Sigmoid colon (tissue), 7 donors: ENCODE results near the gene TECRL. TPM values are rescaled to one million over a fixed set of nuclear protein-coding genes. Genes with fewer than 3 reads are reported as not detected.

Source experiments
- DNase-seq: peaks from one replicate; pipeline ENCODE4 v3.0.0-alpha.2; 2019
- H3K27ac ChIP-seq, 4 donors: fragments of 200-600 bp; sonication (generic); one replicate each; pipeline ENCODE4 v1.5.1; 2016 to 2019; ENCODE audit warnings: mild to moderate bottlenecking in 1 of 4
- H3K27me3 ChIP-seq, 3 donors: fragments of 200-600 bp; sonication (generic); one replicate each; pipeline ENCODE4 v1.5.1; 2019; ENCODE audit warnings: mild to moderate bottlenecking in 1 of 3
- H3K36me3 ChIP-seq, 4 donors: fragments of 200-600 bp; sonication (generic); one replicate each; pipeline ENCODE4 v1.5.1; 2016 to 2019
- H3K4me1 ChIP-seq, 4 donors: fragments of 200-600 bp; sonication (generic); one replicate each; pipeline ENCODE4 v1.5.1; 2017 to 2019
- H3K4me3 ChIP-seq, 4 donors: fragments of 200-600 bp; sonication (generic); one replicate each; pipeline ENCODE4 v1.5.1; 2017 to 2019; ENCODE audit warnings: mild to moderate bottlenecking in 2 of 4, moderate library complexity in 1 of 4
- H3K9me3 ChIP-seq, 4 donors: fragments of 200-600 bp in 3 of 4; sonication (generic) in 3 of 4; one replicate each; pipeline versions ENCODE4 v1.5.1 to v1.6.1; 2013 to 2019
- CTCF ChIP-seq, 4 experiments: fragments of 450-650 bp in 3 of 4; fragments of 200-600 bp in 1 of 4; IDR thresholded peaks; one replicate each; pipeline ENCODE4 v1.5.1; 2016 to 2019; ENCODE audit warnings: antibody characterized with exemption in 4 of 4, mild to moderate bottlenecking in 3 of 4, moderate library complexity in 2 of 4
- EP300 ChIP-seq, 4 donors: sonication (generic); formaldehyde crosslinking; IDR thresholded peaks; one replicate each; pipeline ENCODE4 v1.6.1; 2017; ENCODE audit warnings: antibody characterized with exemption in 4 of 4
- POLR2A ChIP-seq, 2 donors: fragments of 450-650 bp; IDR thresholded peaks; one replicate each; pipeline ENCODE4 v1.6.1; 2016; ENCODE audit warnings: antibody characterized with exemption in 2 of 2, mild to moderate bottlenecking in 2 of 2, moderate library complexity in 2 of 2
- POLR2AphosphoS5 ChIP-seq, 4 donors: sonication (generic); formaldehyde crosslinking; IDR thresholded peaks; one replicate each; pipeline ENCODE4 v1.6.1; 2017; ENCODE audit warnings: antibody characterized with exemption in 4 of 4
- WGBS, 2 donors: extraction: QIAGEN DNeasy Blood & Tissue Kit; methylation state at CpG; one replicate each; pipeline ENCODE4 v1.1.7; 2013; 5-methylcytosine and 5-hydroxymethylcytosine counted together
- intact Hi-C: fragments of 100-400 bp; cut with DNase I; formaldehyde crosslinking; loops from one replicate; pipeline ENCODE4 v1.15.1; 2023
- polyA plus RNA-seq, 3 donors: library from polyadenylated mRNA; stranded (reverse); fragments of 200-250 nt; gene quantifications; one replicate each; pipeline ENCODE4 v1.2.3, GENCODE V29; 2013
- small RNA-seq, 3 donors: library from RNA; depleted of rRNA; stranded (forward); fragments of <200 nt; gene quantifications; one replicate each; pipeline ENCODE3, GENCODE V24; 2016
- total RNA-seq, 4 donors: library from RNA; depleted of rRNA; stranded (reverse); fragments of >200 nt; gene quantifications; one replicate each; pipeline ENCODE4 v1.1.0, GENCODE V29; 2016
- donor health status: healthy with polysubstance abuse.
- donor health status: Bipolar disorder and iron deficiency.
- donor health status: healthy.

Gene TECRL
- total and polyA plus RNA-seq, 7 donors = under 0.01 to 0.69 (median 0.06) TPM; not detected in 4

GRCh38 chr4:64248186-64248585, 161.1 kb downstream of the TECRL start:
- Histone ChIP-seq H3K4me1 (no peaks in the 10 kb centered on the region), H3K27ac (no peak overlapping the region), H3K36me3 (no peaks in the 10 kb centered on the region), H3K9me3 (no peaks in the 10 kb centered on the region), H3K4me3 (no peak overlapping the region), H3K27me3 (no peaks in the 10 kb centered on the region)
- intact Hi-C loops = no loop called here
- DNase-seq = no peak
- TF ChIP-seq EP300 (IDR thresholded peaks at IDR 0.05) (no peak), CTCF (IDR thresholded peaks at IDR 0.05) (no peak), POLR2A (IDR thresholded peaks at IDR 0.05) (no peak), POLR2AphosphoS5 (IDR thresholded peaks at IDR 0.05) (no peak)

GRCh38 chr4:64230709-64231310, 178.4 kb downstream of the TECRL start:
- TF ChIP-seq CTCF (IDR thresholded peaks at IDR 0.05) (no peak), POLR2A (IDR thresholded peaks at IDR 0.05) (no peak), EP300 (IDR thresholded peaks at IDR 0.05) (no peak), POLR2AphosphoS5 (IDR thresholded peaks at IDR 0.05) (no peak)
- DNase-seq = no peak
- Histone ChIP-seq H3K4me3 (no peak overlapping the region), H3K27me3 (no peaks in the 10 kb centered on the region), H3K36me3 (no peaks in the 10 kb centered on the region), H3K9me3 (peaks cover 10 to 25% (median 16%) of the 10 kb centered on the region in 4 donors), H3K4me1 (no peaks in the 10 kb centered on the region), H3K27ac (no peak overlapping the region)
- WGBS, 2 donors = 73 to 79% methylated on average over 3 of the region's 3 CpGs
- intact Hi-C loops = no loop called here

Small RNAs within 50 kb of the gene (small RNA-seq; reads per million reads assigned to genes)
- 0 reads per million in 3 donors for gene RNU6-191P
